ENCODE data around the gene SNAP29.

The SNAP29 gene

DNA sequence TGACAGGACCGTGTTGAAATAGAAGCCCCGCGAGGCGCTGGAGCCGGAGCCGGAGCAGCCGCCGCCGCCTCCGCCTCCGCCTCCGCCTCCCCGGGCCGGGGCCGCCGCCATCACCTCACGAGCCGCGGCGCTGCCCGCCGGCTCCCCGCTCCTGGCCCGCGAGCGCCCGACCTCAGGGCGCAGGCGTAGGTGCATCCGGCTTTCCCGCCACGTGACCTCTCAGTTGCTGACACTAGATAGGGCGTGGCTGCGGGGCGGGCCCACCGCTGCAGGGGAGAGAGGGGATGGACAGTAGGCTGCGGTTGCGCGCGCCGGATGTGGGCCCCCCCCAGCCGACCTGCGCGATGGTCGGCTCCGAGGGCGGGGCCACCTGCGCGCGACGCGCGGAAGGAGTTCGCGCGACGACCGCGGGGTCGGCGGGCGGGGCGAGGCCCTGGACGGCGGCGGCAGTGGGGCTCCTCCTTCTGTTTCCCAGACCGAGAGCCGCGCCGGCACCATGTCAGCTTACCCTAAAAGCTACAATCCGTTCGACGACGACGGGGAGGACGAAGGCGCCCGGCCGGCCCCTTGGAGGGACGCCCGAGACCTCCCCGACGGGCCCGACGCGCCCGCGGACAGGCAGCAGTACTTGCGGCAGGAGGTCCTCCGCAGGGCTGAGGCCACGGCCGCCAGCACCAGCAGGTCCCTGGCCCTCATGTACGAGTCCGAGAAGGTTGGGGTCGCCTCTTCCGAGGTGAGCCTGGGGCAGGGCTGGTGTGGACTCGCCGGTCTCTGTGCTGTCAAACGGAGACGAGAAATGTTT lies at the start of gene SNAP29, which contains the start of gene PI4KA:
Gene SNAP29, plus strand, starts transcription at position 393 of the 802 bp plus-strand sequence. Its CDS starts 104 bp downstream, at position 497.
Gene PI4KA, minus strand, starts transcription at position 197 of the 802 bp plus-strand sequence. Its CDS starts 86 bp downstream, at position 111.
- Histone ChIP-seq H3K4me3 (ENCODE audit: low read depth, low read length, poor library complexity, severe bottlenecking) (peak within 1 kb of the TSS; percentile 93), H3F3A (ENCODE audit: insufficient read depth, low read length) (no peaks in the 10 kb centered on the region), H3K27me3 (ENCODE audit: insufficient read depth, low read length) (no peaks in the 10 kb centered on the region), H3K4me2 (ENCODE audit: low read length) (peak within 1 kb of the TSS; percentile 98), H3K36me3 (ENCODE audit: insufficient read depth, low read length) (peaks cover 13% of the 10 kb centered on the region), H3K9me3 (ENCODE audit: low read length) (no peaks in the 10 kb centered on the region), H3K4me1 (ENCODE audit: insufficient read depth, low read length, severe bottlenecking) (peaks cover 30% of the 10 kb centered on the region), H3K9ac (ENCODE audit: low read length) (peak within 1 kb of the TSS; percentile 93), H3K79me2 (ENCODE audit: insufficient read depth, low read length) (peaks cover 45% of the 10 kb centered on the region), H3K27ac (ENCODE audit: low read depth, low read length, poor library complexity, severe bottlenecking) (peak within 1 kb of the TSS; percentile 9), H2AFZ (ENCODE audit: low read length) (no peak within 1 kb of the TSS), H4K20me1 (ENCODE audit: insufficient read depth, low read length) (no peaks in the 10 kb centered on the region), H3K9me2 (ENCODE audit: low read depth, low read length) (no peaks in the 10 kb centered on the region)
- TF ChIP-seq EZH2 (IDR thresholded peaks at IDR 0.05; ENCODE audit: borderline replicate concordance, low read length): no peak
- TF ChIP-seq, protein P1, sequence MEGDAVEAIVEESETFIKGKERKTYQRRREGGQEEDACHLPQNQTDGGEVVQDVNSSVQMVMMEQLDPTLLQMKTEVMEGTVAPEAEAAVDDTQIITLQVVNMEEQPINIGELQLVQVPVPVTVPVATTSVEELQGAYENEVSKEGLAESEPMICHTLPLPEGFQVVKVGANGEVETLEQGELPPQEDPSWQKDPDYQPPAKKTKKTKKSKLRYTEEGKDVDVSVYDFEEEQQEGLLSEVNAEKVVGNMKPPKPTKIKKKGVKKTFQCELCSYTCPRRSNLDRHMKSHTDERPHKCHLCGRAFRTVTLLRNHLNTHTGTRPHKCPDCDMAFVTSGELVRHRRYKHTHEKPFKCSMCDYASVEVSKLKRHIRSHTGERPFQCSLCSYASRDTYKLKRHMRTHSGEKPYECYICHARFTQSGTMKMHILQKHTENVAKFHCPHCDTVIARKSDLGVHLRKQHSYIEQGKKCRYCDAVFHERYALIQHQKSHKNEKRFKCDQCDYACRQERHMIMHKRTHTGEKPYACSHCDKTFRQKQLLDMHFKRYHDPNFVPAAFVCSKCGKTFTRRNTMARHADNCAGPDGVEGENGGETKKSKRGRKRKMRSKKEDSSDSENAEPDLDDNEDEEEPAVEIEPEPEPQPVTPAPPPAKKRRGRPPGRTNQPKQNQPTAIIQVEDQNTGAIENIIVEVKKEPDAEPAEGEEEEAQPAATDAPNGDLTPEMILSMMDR (IDR thresholded peaks at IDR 0.05; ENCODE audit: low read length): no peak

DNA sequence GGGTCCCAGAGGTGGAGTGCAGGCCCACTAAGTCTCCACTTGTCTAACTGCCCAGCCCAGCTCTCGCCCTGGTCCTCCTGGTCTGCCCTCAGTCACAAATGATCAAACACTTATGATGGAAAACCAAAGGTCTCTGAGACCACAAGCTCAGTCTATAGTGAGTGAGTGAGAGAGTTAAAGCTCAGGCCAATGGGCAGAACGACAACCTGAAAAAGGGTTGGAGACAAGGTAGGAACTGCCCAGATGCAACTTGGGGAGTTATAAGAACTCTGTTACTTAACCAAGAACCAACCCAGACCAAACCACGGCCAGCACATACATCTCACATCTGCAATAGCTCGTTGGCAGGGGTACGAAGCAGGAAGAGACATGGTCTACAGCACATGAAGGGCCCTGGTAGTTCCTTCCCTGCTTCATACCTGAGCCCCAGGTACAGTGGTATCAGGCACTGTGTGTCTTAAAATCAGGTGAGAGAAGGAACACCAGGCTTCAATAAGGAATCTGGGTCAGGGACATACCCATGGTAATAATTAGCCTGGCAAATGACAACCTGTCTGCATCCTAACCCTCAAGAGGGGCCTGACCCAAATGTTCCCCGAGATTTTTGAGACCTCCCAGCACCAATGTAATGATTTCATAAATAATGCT lies 49.1 kb upstream of the SNAP29 start:
- no peaks in the 10 kb centered on the region for H4K20me1 ChIP-seq (ENCODE audit: insufficient read depth, low read length)
- no peaks in the 10 kb centered on the region for H3K9me3 ChIP-seq (ENCODE audit: low read length)
- no peaks in the 10 kb centered on the region for H3K4me1 ChIP-seq (ENCODE audit: insufficient read depth, low read length, severe bottlenecking)
- H3K27me3 ChIP-seq (ENCODE audit: insufficient read depth, low read length): no peaks in the 10 kb centered on the region
- no peaks in the 10 kb centered on the region for H3K79me2 ChIP-seq (ENCODE audit: insufficient read depth, low read length)
- H3K27ac ChIP-seq (ENCODE audit: low read depth, low read length, poor library complexity, severe bottlenecking): no peak overlapping the region
- peaks cover 72% of the 10 kb centered on the region for H3K36me3 ChIP-seq (ENCODE audit: insufficient read depth, low read length)
- H3K4me2 ChIP-seq (ENCODE audit: low read length): no peak overlapping the region
- TF ChIP-seq, protein P1 (IDR thresholded peaks at IDR 0.05; ENCODE audit: low read length): no peak
- no peak for TF ChIP-seq EZH2 (IDR thresholded peaks at IDR 0.05; ENCODE audit: borderline replicate concordance, low read length)
- H3F3A ChIP-seq (ENCODE audit: insufficient read depth, low read length): no peaks in the 10 kb centered on the region
- H3K9me2 ChIP-seq (ENCODE audit: low read depth, low read length): no peaks in the 10 kb centered on the region
- H2AFZ ChIP-seq (ENCODE audit: low read length): no peak overlapping the region
- no peak overlapping the region for H3K4me3 ChIP-seq (ENCODE audit: low read depth, low read length, poor library complexity, severe bottlenecking)
- H3K9ac ChIP-seq (ENCODE audit: low read length): no peak overlapping the region

DNA sequence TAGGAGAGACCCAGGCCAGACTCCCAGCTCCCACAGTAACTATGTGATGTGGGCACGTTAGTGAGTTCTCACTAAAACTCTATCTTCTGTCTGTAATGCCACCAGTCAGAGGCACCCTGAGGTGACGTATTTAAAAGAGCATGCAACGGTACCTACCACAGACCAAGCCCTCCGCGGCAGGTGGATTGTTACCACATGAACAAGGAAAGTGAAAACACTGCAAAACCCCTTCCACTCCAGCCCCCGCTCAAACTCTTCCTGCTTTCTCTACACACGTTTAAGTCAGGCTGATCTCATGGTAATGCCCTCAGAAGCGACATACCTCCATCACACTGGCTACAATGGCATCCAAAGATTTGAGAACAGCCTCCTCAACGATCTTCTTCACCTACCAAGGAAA lies 48.2 kb upstream of the SNAP29 start:
- no peaks in the 10 kb centered on the region for H3K79me2 ChIP-seq (ENCODE audit: insufficient read depth, low read length)
- H3K36me3 ChIP-seq (ENCODE audit: insufficient read depth, low read length): peaks cover 71% of the 10 kb centered on the region
- H3K4me1 ChIP-seq (ENCODE audit: insufficient read depth, low read length, severe bottlenecking): no peaks in the 10 kb centered on the region
- H3K27ac ChIP-seq (ENCODE audit: low read depth, low read length, poor library complexity, severe bottlenecking): no peak overlapping the region
- H3F3A ChIP-seq (ENCODE audit: insufficient read depth, low read length): no peaks in the 10 kb centered on the region
- TF ChIP-seq, protein P1 (IDR thresholded peaks at IDR 0.05; ENCODE audit: low read length): no peak
- TF ChIP-seq EZH2 (IDR thresholded peaks at IDR 0.05; ENCODE audit: borderline replicate concordance, low read length): no peak
- H3K9me3 ChIP-seq (ENCODE audit: low read length): no peaks in the 10 kb centered on the region
- H3K4me3 ChIP-seq (ENCODE audit: low read depth, low read length, poor library complexity, severe bottlenecking): no peak overlapping the region
- no peak overlapping the region for H3K9ac ChIP-seq (ENCODE audit: low read length)
- H3K9me2 ChIP-seq (ENCODE audit: low read depth, low read length): no peaks in the 10 kb centered on the region
- H2AFZ ChIP-seq (ENCODE audit: low read length): no peak overlapping the region
- no peaks in the 10 kb centered on the region for H3K27me3 ChIP-seq (ENCODE audit: insufficient read depth, low read length)
- no peak overlapping the region for H3K4me2 ChIP-seq (ENCODE audit: low read length)
- no peaks in the 10 kb centered on the region for H4K20me1 ChIP-seq (ENCODE audit: insufficient read depth, low read length)

Measured in OCI-LY1 (cell line).